Right atrium auricular region (tissue), 2 donors: ENCODE measurements around the gene PPFIBP2. TPM values are rescaled to one million over a fixed set of nuclear protein-coding genes. Genes with fewer than 3 reads are reported as not detected.

ENCODE experiments used
- DNase-seq: peaks from one replicate; pipeline ENCODE4 v3.0.0-alpha.2; 2019; ENCODE audit warnings: low spot score
- H3K27ac ChIP-seq, 2 donors: fragments of 200-600 bp; sonication (generic); 1 replicate in 1 of 2; 2 replicates in 1 of 2; pipeline ENCODE4 v1.5.1; 2016 to 2019
- H3K27me3 ChIP-seq, 2 donors: fragments of 200-600 bp; sonication (generic); one replicate each; pipeline versions ENCODE4 v1.5.1 to v1.6.0; 2017 to 2019
- H3K36me3 ChIP-seq: fragments of 200-600 bp; sonication (generic); one replicate; pipeline ENCODE4 v1.5.1; 2016
- H3K4me1 ChIP-seq, 2 donors: fragments of 200-600 bp; sonication (generic); one replicate each; pipeline versions ENCODE4 v1.5.1 to v1.6.0; 2017 to 2019
- H3K4me3 ChIP-seq, 2 donors: fragments of 200-600 bp; sonication (generic); 1 replicate in 1 of 2; 2 replicates in 1 of 2; pipeline ENCODE4 v1.5.1; 2017 to 2019; ENCODE audit warnings: mild to moderate bottlenecking in 1 of 2, moderate library complexity in 1 of 2
- H3K9me3 ChIP-seq, 2 donors: fragments of 200-600 bp; sonication (generic); one replicate each; pipeline ENCODE4 v1.5.1; 2019
- CTCF ChIP-seq, 2 donors: fragments of 200-600 bp; sonication (generic); IDR thresholded peaks; one replicate each; pipeline ENCODE4 v1.5.1; 2019; ENCODE audit warnings: antibody characterized with exemption in 2 of 2
- total RNA-seq, 2 donors: library from RNA; depleted of rRNA; stranded (reverse); fragments of >200 nt; gene quantifications; one replicate each; pipeline ENCODE4 v1.1.0, GENCODE V29; 2016

Gene PPFIBP2
- total RNA-seq, 2 donors from 2014 or later = 13.0 to 24.0 TPM

DNA sequence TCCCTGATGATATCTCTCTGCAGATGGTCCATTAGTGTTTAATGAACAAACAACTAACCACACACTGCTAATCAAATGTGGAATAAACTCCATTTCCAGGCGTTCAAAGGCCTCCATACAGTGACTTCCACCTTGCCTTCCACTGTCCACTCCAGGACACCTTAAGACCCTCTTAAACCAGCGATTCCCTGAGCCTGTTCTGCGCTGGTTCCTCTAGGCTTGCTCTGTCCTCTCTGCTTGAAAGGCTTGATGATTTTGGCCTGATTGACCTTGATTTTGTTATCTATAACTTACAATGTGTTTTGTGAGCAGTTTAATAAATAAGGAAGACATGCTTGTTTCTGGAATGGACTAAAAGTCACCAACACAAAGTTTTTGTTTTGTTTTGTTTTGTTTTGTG lies 180.4 kb downstream of the PPFIBP2 start:
- no peaks in the 10 kb centered on the region for H3K9me3 ChIP-seq
- TF ChIP-seq CTCF (IDR thresholded peaks at IDR 0.05) = no peak
- H3K4me3 ChIP-seq = no peak overlapping the region

DNA sequence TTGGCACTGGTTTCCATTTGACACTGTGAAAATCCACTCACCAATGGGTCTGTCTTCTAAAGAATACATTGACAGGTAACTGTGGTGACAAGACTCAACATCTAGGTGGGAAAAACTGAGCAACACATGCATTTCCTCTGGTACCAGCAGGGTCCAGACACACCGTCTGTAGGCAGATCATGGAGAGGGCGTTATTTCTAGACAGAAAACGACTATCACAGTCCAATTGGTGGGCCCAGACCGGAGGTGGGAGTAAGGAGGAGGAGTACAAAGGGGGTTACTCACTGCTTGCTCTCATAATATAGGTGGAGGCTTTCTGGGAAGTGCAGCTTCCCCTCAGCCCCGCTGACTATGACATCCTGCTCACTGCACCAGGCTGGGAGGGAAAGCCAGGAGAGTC lies 182.6 kb downstream of the PPFIBP2 start:
- no peak for DNase-seq
- Histone ChIP-seq H3K36me3 (no peaks in the 10 kb centered on the region), H3K27ac (no peak overlapping the region)

More for the DNA sequence above, 180.4 kb downstream of the PPFIBP2 start:
- no peak for DNase-seq
- no peak overlapping the region for H3K27ac ChIP-seq
- H3K36me3 ChIP-seq = no peaks in the 10 kb centered on the region
- no peaks in the 10 kb centered on the region for H3K27me3 ChIP-seq
- H3K4me1 ChIP-seq = no peaks in the 10 kb centered on the region

More for the DNA sequence above, 182.6 kb downstream of the PPFIBP2 start:
- Histone ChIP-seq H3K4me3 (no peak overlapping the region), H3K27me3 (no peaks in the 10 kb centered on the region), H3K9me3 (no peaks in the 10 kb centered on the region), H3K4me1 (no peaks in the 10 kb centered on the region)
- no peak for TF ChIP-seq CTCF (IDR thresholded peaks at IDR 0.05)

Other genes with a start within 250 kb of the PPFIBP2 start
- 1 to 10 TPM; 4.6 to 7.7 TPM for gene OLFML1, start 28.5 kb upstream of the PPFIBP2 start, total RNA-seq
- gene CYB5R2, start 159.5 kb downstream of the PPFIBP2 start, total RNA-seq = 1 to 10 TPM; 1.5 to 4.0 TPM
- not detected for gene OVCH2, start 192.5 kb downstream of the PPFIBP2 start, total RNA-seq